PFSK-1 (cell line): Measurements from ENCODE around the gene WDR7.

Experiments used
- POLR2AphosphoS5 ChIP-seq: IDR thresholded peaks from 2 replicates; pipeline ENCODE4 v1.6.1; 2012; ENCODE audit warnings: low read depth, mild to moderate bottlenecking, control low read depth, low read length, moderate library complexity
- SIN3A ChIP-seq: IDR thresholded peaks from 2 replicates; pipeline ENCODE4 v1.6.1; 2012; ENCODE audit warnings: mild to moderate bottlenecking, low read length, moderate library complexity, borderline replicate concordance; ENCODE audit not compliant: insufficient read depth

DNA sequence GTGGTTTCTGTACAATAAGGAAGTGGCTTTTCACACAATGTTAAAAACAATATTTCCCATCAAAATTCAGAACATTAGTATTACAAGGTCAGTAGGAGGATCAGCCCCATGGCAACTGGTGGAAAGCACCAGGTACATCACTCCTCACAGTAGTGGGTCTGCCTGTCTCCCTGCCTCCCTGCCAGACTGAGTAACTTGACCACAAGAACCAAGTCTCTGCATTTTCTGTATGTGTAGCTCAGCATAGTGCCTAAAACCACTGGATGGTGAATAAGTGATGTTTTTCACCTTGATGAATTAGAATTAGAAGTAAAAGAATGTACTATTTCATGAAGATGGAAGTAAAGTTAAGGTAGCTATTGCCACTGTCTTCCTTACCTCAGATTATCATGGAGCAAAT is 4.1 kb upstream of the WDR7 start:
- TF ChIP-seq POLR2AphosphoS5 (no peak), SIN3A (no peak)
